GM12891 (cell line): ENCODE data around the gene RAX2. TPM values are rescaled to one million over a fixed set of nuclear protein-coding genes. Genes with fewer than 3 reads are reported as not detected.
"Not testable (repeated sequence)": the region's sequence is repeated elsewhere in the genome, so short reads cannot be mapped to it uniquely, and the experiment has no call there.

Experiments used
- DNase-seq: peaks from one replicate; pipeline ENCODE4 v3.0.0; 2011; ENCODE audit warnings: low spot score; ENCODE audit not compliant: insufficient read length
- FAIRE-seq: peaks from 2 replicates; lab custom pipeline; 2011; peaks lifted over from hg19 to GRCh38; lab: Jason Lieb, UNC
- PAX5 ChIP-seq: IDR thresholded peaks from 2 replicates; pipeline ENCODE4 v1.6.1; 2011; ENCODE audit warnings: low read length, moderate library complexity, mild to moderate bottlenecking; ENCODE audit not compliant: insufficient read depth, severe bottlenecking
- POLR2A ChIP-seq: IDR thresholded peaks from 2 replicates; pipeline ENCODE4 v1.6.1; 2011; ENCODE audit warnings: low read depth, low read length, control low read depth
- POLR2AphosphoS5 ChIP-seq: IDR thresholded peaks from 2 replicates; pipeline ENCODE4 v1.6.1; 2011; ENCODE audit warnings: low read depth, low read length, control low read depth
- POU2F2 ChIP-seq: IDR thresholded peaks from 2 replicates; pipeline ENCODE4 v1.6.1; 2011; ENCODE audit warnings: low read depth, mild to moderate bottlenecking, control low read depth, low read length, moderate library complexity
- SPI1 ChIP-seq: IDR thresholded peaks from 2 replicates; pipeline ENCODE4 v1.6.1; 2011; ENCODE audit warnings: low read depth, low read length, control low read depth
- TAF1 ChIP-seq: IDR thresholded peaks from 2 replicates; pipeline ENCODE4 v1.6.1; 2011; ENCODE audit warnings: low read depth, low read length, control low read depth
- polyA plus RNA-seq: library from polyadenylated mRNA; unstranded; fragments of >200 nt; gene quantifications from one replicate; pipeline ENCODE4 v1.2.1, GENCODE V29; 2012; ENCODE audit warnings: low read depth, missing spikeins, inconsistent platforms; ENCODE audit not compliant: missing spikeins

Gene RAX2
- polyA plus RNA-seq = not detected

DNA sequence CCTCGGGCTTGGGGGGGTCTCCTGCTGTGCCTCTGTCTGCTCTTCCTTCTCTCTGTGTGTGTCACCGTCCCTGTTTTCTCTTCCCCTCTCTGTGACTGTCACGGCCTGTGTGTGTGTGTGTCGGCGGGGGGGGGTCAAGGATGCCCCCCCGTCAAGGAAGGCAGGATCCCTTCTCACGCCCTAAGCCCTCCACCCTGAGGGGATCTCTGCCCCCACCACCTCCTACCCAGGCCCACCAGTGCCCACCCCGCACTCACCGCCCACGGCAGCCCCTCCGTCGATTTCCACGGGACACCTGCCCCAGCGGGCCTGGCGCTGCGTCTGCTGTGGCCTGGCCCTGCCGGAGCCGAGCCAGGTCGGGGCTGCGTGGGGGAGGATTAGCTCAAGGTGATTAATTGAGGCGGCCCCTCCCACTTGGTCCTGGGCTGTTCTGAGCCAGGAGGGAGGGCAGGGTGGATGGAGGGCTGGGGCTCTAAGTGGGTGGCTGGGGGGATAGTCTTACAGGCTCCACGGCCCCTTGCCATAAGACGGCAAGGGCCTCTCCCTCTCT is at the start of gene RAX2:
RAX2 (minus strand) TSS at position 323 of the 550 bp plus-strand sequence. CDS start 486 bp downstream, outside the sequence.
- DNase-seq (no peak), FAIRE-seq (no peak)
- TF ChIP-seq TAF1 = no peak
- no peak for TF ChIP-seq PAX5

DNA sequence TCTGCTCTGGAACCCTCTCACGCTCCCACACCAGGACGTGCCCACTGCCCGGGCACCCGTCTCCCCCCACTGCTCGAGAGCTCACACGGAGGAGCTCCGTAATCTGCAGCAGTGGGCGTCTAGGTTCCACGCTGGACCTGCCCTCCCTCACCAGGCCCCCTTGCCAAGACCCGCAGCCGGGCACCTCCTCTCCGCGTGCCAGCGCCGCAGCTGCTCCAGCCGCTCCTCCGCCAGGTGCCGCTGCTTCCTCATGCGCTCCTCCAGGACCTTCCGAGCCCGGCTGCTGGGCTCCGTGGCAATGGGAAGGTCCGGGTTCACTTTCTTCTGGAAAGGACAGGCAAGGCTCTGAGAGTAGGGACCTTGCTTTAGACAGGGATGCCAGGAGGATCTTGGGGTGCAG is 49.1 kb upstream of the RAX2 start:
- TF ChIP-seq POLR2A = no peak
- TF ChIP-seq POLR2AphosphoS5 = no peak
- TF ChIP-seq SPI1 = no peak
- TF ChIP-seq TAF1 = no peak
- no peak for TF ChIP-seq POU2F2
- no peak for TF ChIP-seq PAX5

DNA sequence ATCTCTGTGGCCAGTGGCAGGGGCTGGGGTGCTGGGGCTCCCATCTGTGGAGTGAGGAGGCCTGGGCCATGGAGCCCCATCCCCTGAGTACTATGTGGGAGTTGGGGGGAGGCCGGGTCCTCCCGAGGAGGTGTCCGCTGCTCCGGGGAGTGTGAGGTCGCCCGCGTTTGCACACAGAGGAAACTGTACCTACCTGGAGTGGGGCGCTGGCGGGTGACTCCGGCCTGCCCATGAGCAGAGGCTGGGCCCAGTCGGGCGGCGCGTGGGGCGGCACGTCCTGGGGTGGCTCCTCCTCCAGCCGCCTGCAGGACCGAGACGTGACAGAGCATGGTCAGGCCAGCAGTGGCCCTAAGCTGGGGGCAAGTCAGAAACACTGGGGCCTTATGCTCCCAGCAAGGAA is 48.0 kb upstream of the RAX2 start:
- no peak for DNase-seq

More for the DNA sequence above, 49.1 kb upstream of the RAX2 start:
- FAIRE-seq = no peak
- DNase-seq = no peak

DNA sequence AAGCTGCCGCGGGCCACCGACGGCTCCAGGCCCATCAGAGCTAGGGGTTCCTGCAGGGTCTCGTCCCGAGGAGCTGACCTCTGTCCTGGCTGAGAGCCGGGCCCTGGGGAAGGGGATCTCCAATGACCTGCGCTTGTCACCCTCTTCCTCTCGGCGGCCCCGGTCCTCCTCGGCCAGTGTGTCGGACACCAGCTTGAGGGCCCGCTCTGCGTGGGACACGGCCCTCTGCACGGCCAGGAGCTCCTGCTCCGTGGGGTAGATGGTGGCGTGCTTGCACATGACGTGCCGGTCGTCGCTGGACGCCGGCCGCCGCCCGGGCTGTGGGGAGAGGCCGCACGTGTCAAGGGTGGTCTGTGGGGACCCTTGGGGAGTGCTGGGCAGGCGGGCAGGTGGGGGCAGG is 46.9 kb upstream of the RAX2 start:
- no peak for TF ChIP-seq POU2F2
- TF ChIP-seq POLR2A = no peak
- no peak for TF ChIP-seq POLR2AphosphoS5
- TF ChIP-seq PAX5 = no peak
- TF ChIP-seq TAF1 = no peak
- TF ChIP-seq SPI1 = no peak
- no peak for DNase-seq
- no peak for FAIRE-seq

More for the DNA sequence above, 48.0 kb upstream of the RAX2 start:
- TF ChIP-seq TAF1 (no peak), SPI1 (no peak), POU2F2 (no peak)
- no peak for FAIRE-seq

DNA sequence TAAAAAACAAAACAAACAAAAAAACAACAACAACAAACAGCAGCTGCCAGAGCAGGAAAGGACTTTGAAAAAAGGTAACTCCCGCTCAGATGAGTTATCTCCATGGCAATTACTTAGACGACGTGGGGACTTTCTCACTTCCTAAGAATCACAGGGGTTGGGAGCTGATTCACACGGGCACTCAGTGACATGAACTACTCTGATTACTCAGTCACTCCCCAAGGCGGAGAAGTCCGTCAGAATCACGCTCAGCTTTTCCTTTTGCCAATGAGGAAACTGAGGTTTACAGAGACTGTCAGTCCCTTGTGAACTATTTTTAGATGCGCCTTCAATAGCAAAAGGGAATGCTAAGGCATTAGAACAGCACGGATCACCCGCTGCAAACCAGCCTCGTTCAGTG is 46.4 kb upstream of the RAX2 start:
- no peak for FAIRE-seq
- DNase-seq = no peak

DNA sequence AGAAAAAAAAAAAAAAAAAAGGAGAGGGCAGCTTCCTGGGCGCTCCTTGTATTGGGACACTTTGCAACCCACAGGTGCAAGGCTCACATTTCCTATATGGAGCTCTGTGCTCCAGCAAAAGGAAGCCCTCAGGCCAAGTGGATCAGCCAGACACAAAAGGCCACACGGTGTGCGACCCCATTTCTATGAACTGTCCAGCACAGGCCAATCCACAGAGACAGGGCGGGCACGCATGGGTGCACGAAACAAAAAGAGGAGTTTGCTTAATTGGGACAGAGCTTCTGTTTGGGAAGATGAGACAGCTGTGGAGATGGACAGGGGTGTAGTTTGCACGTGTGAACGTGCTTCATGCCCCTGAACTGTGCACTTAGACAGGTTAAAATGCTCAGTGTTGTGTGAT is 45.7 kb upstream of the RAX2 start:
- FAIRE-seq (no peak), DNase-seq (no peak)
- TF ChIP-seq POLR2AphosphoS5 (no peak), TAF1 (no peak), PAX5 (no peak), SPI1 (no peak)

More for the DNA sequence above, 46.4 kb upstream of the RAX2 start:
- TF ChIP-seq SPI1 (no peak), POLR2AphosphoS5 (no peak), PAX5 (no peak)

DNA sequence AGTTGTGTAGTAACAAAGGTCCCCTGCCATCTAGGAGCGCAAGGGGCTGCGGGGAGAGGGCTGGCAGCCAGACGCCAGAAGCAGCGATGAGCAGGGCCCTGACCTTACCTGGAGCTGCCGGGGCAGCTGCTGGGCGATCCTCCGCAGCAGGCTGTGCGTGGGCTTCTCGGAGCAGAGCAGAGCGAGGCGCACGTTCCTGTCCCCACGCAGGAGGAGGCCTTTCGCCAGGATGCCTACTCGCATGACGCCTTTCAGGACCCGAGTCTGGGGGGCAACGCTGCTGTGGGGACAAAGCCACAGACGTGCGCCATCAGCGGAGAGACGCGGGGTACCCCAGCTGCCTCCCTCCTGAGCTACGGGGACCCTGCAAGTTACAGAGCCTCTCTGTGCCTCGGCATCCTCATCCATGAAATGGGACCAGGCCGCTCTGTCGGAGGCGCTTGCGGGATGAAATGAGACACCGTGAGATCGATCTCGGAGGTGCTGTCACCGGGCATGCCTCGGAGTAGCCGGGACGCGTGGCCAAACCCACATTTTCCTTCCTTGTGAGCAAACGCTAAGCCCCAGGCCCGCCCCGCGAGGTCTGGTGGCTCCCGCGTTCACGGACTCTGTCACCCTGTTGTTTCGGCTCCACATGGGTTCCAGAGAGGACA is 44.7 kb upstream of the RAX2 start:
- FAIRE-seq (no peak), DNase-seq (no peak)
- TF ChIP-seq POU2F2 (no peak), TAF1 (no peak), POLR2A (no peak)

DNA sequence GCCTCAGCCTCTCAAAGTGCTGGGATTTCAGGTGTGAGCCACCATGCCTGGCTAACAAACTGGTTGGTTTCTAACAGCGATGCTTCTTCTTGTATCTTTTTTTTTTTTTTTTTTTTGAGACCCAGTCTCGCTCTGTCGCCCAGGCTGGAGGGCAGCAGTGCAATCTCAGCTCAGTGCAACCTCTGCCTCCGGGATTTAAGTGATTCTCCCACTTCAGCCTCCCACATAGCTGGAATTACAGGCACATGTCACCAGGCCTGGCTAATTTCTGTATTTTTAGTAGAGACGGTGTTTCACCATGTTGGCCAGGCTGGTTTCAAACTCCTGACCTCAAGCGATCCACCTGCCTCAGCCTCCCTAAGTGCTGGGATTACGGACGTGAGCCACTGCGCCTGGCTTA is 44.1 kb upstream of the RAX2 start:
- not testable (repeated sequence) for FAIRE-seq, DNase-seq

DNA sequence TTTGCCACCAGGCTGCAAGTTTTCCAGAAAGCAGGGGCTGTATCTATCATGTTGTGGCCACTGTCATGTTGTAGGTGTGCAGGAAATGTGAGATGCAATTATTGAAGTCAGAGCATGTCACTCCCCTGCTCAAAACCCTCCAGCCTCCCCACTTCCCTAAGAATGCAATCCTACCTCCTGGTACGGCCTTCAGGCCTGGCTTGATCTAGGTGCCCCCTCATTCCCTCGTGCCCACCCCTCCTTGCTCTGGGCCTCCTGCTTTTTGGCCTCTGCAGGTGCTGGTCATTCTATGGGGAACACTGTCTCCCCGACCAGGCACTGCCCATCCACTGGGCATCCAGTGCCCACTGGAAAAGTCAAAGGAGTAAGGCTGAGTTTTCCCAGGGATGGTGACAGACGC is 42.6 kb upstream of the RAX2 start:
- no peak for FAIRE-seq
- no peak for TF ChIP-seq POLR2AphosphoS5
- no peak for TF ChIP-seq POU2F2
- TF ChIP-seq POLR2A = no peak
- no peak for TF ChIP-seq PAX5
- no peak for TF ChIP-seq TAF1
- no peak for TF ChIP-seq SPI1
- DNase-seq = no peak

DNA sequence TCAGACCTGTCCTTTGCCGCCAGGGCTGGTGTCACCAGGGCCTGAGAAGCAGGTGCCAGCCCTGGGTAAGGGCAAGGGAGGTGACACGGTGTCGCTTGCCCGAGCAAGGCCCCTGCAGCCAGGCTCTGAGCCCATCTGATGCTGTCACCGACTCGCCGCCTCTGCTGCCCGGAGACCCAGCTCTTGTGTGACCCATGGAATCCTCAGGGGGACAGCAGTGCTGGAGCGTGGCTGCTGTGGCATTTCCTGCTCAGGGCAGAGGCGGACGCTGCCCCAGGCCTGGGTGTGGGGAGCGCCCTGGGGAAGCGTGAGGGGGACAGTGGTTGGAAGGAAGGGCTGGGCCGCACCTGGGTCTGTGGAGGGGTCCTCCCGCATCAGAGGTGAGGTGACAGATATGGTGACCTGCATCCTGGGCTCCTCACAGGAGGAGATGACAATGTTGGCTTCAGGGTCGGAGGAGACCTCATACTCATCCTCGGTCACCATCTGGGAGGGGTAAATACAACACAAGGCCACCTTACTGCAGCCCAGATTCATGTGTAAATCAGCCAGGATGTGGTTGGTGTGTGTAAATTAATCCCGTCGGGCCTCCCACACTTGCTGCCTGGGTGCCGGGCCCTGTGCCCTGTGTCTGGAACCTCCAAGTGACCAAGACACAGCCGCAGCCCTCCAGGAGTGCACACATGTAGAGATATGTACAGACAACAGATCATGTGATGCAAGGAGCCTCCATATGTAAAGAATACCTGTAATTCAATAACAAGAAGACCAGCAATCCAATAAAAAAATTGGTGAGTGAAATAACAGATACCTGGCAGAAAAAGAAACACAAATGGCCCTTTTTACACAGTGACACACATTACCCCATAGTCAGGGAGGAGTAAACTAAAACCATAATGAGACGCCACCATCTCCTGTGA is 41.7 kb upstream of the RAX2 start:
- no peak for DNase-seq
- TF ChIP-seq POLR2A (no peak), PAX5 (no peak), POLR2AphosphoS5 (no peak), POU2F2 (no peak), TAF1 (no peak), SPI1 (no peak)
- FAIRE-seq = no peak
